Head of caudate nucleus (tissue), 42 donors: ENCODE results near the gene SPACA9.

Source experiments
- DNase-seq, 42 donors: peaks; one replicate each; pipeline versions ENCODE4 v3.0.0 to v3.0.0-alpha.2; 2020 to 2021; ENCODE audit warnings: mixed read lengths in 7 of 42
- intact Hi-C: fragments of 100-400 bp; cut with DNase I; formaldehyde crosslinking; loops from one replicate; pipeline ENCODE4 v1.15.0; 2022

The SPACA9 gene

GRCh38 chr9:132858751-132859150 is 19.9 kb upstream of the SPACA9 start:
- intact Hi-C loops, result no loop called here
- DNase-seq, result no peak

- intact Hi-C loops, result no loop called here
- DNase-seq, result no peak
Measured at GRCh38 chr9:132861666-132862065, 17.0 kb upstream of the SPACA9 start.

GRCh38 chr9:132862533-132862932 is 16.2 kb upstream of the SPACA9 start:
- intact Hi-C loops, result no loop called here
- DNase-seq, result no peak

GRCh38 chr9:132863096-132863495 is 15.6 kb upstream of the SPACA9 start:
- intact Hi-C loops, result no loop called here
- no peak for DNase-seq

GRCh38 chr9:132864277-132864676 is 14.4 kb upstream of the SPACA9 start:
- no peak for DNase-seq
- intact Hi-C loops, result no loop called here

- no peak for DNase-seq
- intact Hi-C loops, result no loop called here
Measured at GRCh38 chr9:132864691-132865090, 14.0 kb upstream of the SPACA9 start.

- no peak for DNase-seq
- intact Hi-C loops, result no loop called here
Measured at GRCh38 chr9:132866898-132867297, 11.8 kb upstream of the SPACA9 start.

- intact Hi-C loops, result no loop called here
- DNase-seq, result no peak
Measured at GRCh38 chr9:132869266-132869665, 9.4 kb upstream of the SPACA9 start.

- intact Hi-C loops, result loop anchor here (10.0 kb wide), 1 partner anchor 509 kb away; no protein-coding TSS in a partner anchor
- DNase-seq, result no peak
Measured at GRCh38 chr9:132873403-132873802, 5.3 kb upstream of the SPACA9 start.

- no peak for DNase-seq
- intact Hi-C loops, result loop anchor here (10.0 kb wide), 1 partner anchor 510 kb away; no protein-coding TSS in a partner anchor
Measured at GRCh38 chr9:132875159-132875558, 3.5 kb upstream of the SPACA9 start.

GRCh38 chr9:132876849-132877248 is 1.8 kb upstream of the SPACA9 start:
- DNase-seq, result no peak
- intact Hi-C loops, result loop anchor here (10.0 kb wide), 1 partner anchor 512 kb away; no protein-coding TSS in a partner anchor

- intact Hi-C loops, result loop anchor here (10.0 kb wide), 1 partner anchor 513 kb away; no protein-coding TSS in a partner anchor
- no peak for DNase-seq
Measured at GRCh38 chr9:132877458-132877823, 1.3 kb upstream of the SPACA9 start.

GRCh38 chr9:132877824-132878694 is 639 bp upstream of the SPACA9 start, which contains the start of gene AK8:
AK8 (minus strand) TSS chr9:132878284; CDS start chr9:132878255, 29 bp downstream.
- intact Hi-C loops, result loop anchor here (10.0 kb wide), 1 partner anchor 513 kb away; no protein-coding TSS in a partner anchor
- DNase-seq, result peak; percentile 22 to 87 (median 73)

GRCh38 chr9:132879457-132880323 is 992 bp downstream of the SPACA9 start:
- intact Hi-C loops, result loop anchor here (10.0 kb wide), 2 partner anchors 215 to 515 kb away; partner anchors contain the start of gene DDX31
- DNase-seq, result no peak

GRCh38 chr9:132880324-132880661 is 1.6 kb downstream of the SPACA9 start:
- no peak for DNase-seq
- intact Hi-C loops, result loop anchor here (10.0 kb wide), 1 partner anchor 215 kb away; the partner anchor contains the start of gene DDX31

- intact Hi-C loops, result loop anchor here (10.0 kb wide), 1 partner anchor 217 kb away; the partner anchor contains the start of gene DDX31
- DNase-seq, result no peak
Measured at GRCh38 chr9:132881826-132882225, 3.1 kb downstream of the SPACA9 start.

- DNase-seq, result no peak
- intact Hi-C loops, result loop anchor here (10.0 kb wide), 1 partner anchor 218 kb away; the partner anchor contains the start of gene DDX31
Measured at GRCh38 chr9:132882616-132883015, 3.9 kb downstream of the SPACA9 start.

GRCh38 chr9:132883349-132884294 is 4.9 kb downstream of the SPACA9 start:
- DNase-seq, result no peak
- intact Hi-C loops, result loop anchor here (10.0 kb wide), 1 partner anchor 219 kb away; the partner anchor contains the start of gene DDX31
